ENCODE results near the gene PCDHB15.

The PCDHB15 gene

GRCh38 chr5:141250576-141250975 is 5.4 kb downstream of the PCDHB15 start:
- DNase-seq (ENCODE audit: low read depth), result no peak

GRCh38 chr5:141258464-141258863 is 13.3 kb downstream of the PCDHB15 start:
- no peak for DNase-seq (ENCODE audit: low read depth)

GRCh38 chr5:141258948-141259347 is 13.8 kb downstream of the PCDHB15 start:
- no peak for DNase-seq (ENCODE audit: low read depth)

DNA sequence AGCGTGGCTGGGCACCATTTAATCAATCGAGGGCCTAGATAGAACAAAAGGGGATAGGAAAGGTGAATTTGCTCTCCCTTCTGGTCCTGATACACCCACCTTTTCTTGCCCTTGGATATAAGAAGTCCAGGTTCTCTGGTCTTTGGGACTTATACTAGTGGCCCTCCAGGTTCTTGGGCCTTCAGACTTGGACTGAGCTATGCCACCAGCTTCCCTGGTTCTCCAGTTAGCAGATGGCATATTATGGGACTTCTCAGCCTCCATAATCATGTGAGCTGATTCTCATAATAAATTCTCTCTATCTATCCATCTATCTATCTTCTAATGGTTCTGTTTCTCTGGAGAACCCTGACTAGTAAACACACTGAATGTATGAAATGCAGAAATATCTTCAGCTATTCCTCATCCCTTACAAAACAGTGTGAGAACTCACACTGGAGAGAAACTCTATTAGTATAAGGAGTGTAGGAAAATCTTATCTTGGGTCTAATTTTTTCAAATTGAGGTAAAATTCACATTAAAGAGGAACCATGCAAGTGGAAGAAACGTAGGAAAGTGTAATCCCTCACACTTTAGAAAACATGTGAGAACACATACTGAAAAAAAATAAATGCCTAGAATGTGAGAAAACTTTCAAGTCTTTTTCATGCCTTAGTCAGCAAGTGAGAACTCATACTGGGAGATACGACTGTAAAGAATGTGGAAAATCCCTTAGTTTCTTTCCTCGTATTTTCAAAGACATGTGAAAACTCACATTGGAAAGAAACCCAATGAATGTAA is 15.5 kb downstream of the PCDHB15 start:
- DNase-seq (ENCODE audit: low read depth), result no peak

DNA sequence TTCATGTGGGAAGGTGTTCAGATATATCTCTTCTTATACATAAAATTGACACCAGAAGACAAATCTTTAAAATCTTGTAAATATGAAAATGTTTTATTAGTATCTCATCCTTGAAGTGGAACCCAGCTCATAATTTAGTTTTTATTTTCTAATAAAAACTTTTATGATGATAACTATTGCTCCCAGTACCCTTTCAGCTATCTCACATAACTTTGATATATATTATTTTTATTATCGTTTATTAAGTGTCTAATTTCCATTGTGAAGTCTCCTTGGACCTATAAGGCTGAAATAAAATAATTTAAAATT is 16.0 kb downstream of the PCDHB15 start:
- no peak for DNase-seq (ENCODE audit: low read depth)

- no peak for DNase-seq (ENCODE audit: low read depth)
These were observed 24.0 kb downstream of the PCDHB15 start for GRCh38 chr5:141269195-141269594.

DNA sequence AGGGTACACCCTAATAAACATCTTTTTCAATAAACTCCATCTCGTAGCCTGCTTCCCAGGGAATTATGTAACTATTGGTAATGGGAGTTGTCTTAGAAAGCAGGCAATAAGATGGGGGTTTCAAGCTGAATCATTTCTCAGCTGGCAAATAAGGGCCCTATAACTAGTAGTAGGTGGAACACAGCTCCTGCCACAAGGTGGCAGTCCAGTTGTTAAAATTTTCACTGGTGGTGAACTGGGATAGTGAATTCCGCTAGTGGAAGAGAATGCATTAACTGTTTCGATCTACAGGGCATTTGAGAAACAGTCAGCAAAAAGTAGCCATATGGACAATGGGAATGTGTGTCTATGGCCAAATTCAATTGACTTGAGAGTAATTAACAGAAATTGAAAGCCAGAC is 27.7 kb downstream of the PCDHB15 start:
- DNase-seq (ENCODE audit: low read depth), result no peak

DNA sequence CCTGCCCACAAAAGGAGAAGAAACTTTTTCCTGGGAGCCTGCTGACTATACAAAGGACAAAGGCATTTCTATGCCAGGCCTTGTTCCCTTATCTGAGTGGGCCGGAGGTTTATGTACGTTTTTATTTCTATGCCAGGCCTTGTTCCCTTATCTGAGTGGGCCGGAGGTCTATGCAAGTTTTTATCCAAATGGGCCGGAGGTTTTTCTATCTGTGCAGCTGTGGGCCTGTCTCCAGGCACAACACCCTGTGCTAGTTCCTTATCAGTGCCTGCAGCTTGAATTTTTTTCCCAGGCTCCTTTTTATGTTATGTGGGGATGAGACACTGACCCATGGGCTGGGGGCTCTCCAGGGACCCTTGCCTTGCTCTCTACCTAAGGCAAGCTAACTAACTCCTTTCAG is 53.2 kb downstream of the PCDHB15 start:
- DNase-seq (ENCODE audit: low read depth), result no peak

All from activated T-helper 1 cell treated with Interleukin-2 at 50 U/mL for 16 hours (primary cell).